HCT116 (cell line): ENCODE measurements around the gene UTP14A.

Experiments
- CTCF ChIP-seq, 3 experiments: fragments of 200-600 bp in 1 of 3; sonication (generic) in 1 of 3; IDR thresholded peaks in 2 of 3; conservative IDR thresholded peaks in 1 of 3; 2 replicates each; pipeline ENCODE4 v1.5.1; 2012 to 2017; ENCODE audit warnings: low read depth in 2 of 3, low read length in 2 of 3, antibody characterized with exemption in 1 of 3, borderline replicate concordance in 1 of 3, control low read depth in 1 of 3, mild to moderate bottlenecking in 1 of 3, mixed read lengths in 1 of 3, mixed run types in 1 of 3, moderate library complexity in 1 of 3; ENCODE audit not compliant: insufficient read depth in 1 of 3
- EZH2 ChIP-seq: fragments of 200-600 bp; sonication (generic); IDR thresholded peaks from 2 replicates; pipeline ENCODE4 v1.6.1; 2017; ENCODE audit warnings: antibody characterized with exemption, mixed run types
- MAX ChIP-seq: IDR thresholded peaks from 2 replicates; pipeline ENCODE4 v1.6.1; 2012
- POLR2A ChIP-seq: IDR thresholded peaks from 2 replicates; pipeline ENCODE4 v1.7.0; 2011; ENCODE audit warnings: borderline replicate concordance; ENCODE audit not compliant: insufficient read depth, insufficient read length; ENCODE audit errors: extremely low read depth
- POLR2AphosphoS5 ChIP-seq: IDR thresholded peaks from 2 replicates; pipeline ENCODE4 v1.6.1; 2011; ENCODE audit warnings: mild to moderate bottlenecking, low read depth, low read length, moderate library complexity
- RAD21 ChIP-seq: IDR thresholded peaks from 2 replicates; pipeline ENCODE4 v1.6.1; 2012; ENCODE audit warnings: low read depth, mild to moderate bottlenecking
- SP1 ChIP-seq: IDR thresholded peaks from 2 replicates; pipeline ENCODE4 v1.6.1; 2012; ENCODE audit warnings: low read depth
- ZFX ChIP-seq: fragments of 450-650 bp; IDR thresholded peaks from 2 replicates; pipeline ENCODE4 v1.6.1; 2017

GRCh38 chrX:129877401-129877800 is 28.6 kb upstream of the UTP14A start:
- TF ChIP-seq MAX (no peak), EZH2 (no peak), CTCF (IDR thresholded peaks at IDR 0.05 in 2 of 3, conservative IDR thresholded peaks at IDR 0.05 in 1 of 3; ENCODE audit: borderline replicate concordance in 1 of 3, insufficient read depth in 1 of 3, low read depth in 2 of 3, low read length in 2 of 3) (no peak), RAD21 (no peak), POLR2A (no peak), POLR2AphosphoS5 (no peak), SP1 (no peak), ZFX (no peak)
